ENCODE measurements around the gene SLC17A7. TPM values are rescaled to one million over a fixed set of nuclear protein-coding genes. Genes with fewer than 3 reads are reported as not detected.

SLC17A7 gene
- total RNA-seq, 1 experiment from 2014 or later: 1.6 TPM

GRCh38 chr19:49487277-49488045, 46.1 kb upstream of the SLC17A7 start, which contains the start of gene RPL13A (continued):
- TF ChIP-seq, protein P1, sequence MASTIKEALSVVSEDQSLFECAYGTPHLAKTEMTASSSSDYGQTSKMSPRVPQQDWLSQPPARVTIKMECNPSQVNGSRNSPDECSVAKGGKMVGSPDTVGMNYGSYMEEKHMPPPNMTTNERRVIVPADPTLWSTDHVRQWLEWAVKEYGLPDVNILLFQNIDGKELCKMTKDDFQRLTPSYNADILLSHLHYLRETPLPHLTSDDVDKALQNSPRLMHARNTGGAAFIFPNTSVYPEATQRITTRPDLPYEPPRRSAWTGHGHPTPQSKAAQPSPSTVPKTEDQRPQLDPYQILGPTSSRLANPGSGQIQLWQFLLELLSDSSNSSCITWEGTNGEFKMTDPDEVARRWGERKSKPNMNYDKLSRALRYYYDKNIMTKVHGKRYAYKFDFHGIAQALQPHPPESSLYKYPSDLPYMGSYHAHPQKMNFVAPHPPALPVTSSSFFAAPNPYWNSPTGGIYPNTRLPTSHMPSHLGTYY (CRISPR knock-in tag; IDR thresholded peaks at IDR 0.05): no peak
- TF ChIP-seq ZNF138 (CRISPR knock-in tag; conservative IDR thresholded peaks at IDR 0.05): no peak
- TF ChIP-seq, protein P2, sequence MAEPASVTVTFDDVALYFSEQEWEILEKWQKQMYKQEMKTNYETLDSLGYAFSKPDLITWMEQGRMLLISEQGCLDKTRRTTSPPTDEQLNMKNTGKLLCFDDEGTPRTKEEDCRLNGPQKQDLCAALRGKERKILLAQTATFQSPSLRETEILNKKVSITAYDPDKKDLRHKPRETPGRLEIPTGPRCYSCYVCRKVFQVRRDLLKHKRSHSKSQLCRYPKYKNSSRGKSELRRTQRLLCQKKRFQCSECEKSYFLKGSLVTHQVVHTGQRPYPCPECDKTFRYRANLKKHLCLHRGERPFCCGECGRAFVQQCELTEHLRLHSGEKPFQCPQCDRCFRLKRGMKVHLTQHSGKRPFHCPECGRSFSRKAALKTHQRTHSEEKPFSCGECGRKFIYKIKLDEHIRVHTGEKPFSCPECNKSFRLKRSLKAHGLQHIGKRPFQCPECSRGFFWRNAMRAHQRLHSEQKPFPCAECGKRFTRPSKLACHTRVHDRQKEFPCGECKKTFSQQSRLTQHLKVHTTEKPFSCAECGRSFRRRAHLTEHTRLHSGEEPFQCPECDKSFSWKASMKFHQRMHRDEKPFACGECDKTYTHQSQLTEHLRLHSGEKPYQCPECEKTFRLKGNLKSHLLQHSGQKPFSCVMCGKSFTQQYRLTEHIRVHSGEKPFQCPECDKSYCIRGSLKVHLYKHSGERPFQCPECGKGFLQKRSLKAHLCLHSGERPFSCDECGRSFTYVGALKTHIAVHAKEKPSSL (CRISPR knock-in tag; conservative IDR thresholded peaks at IDR 0.05): peak; percentile 66; the same call in 1 of the 2 replicates
- TF ChIP-seq ZNF671 (CRISPR knock-in tag; IDR thresholded peaks at IDR 0.05): peak; percentile 65; the same call in 1 of the 2 replicates
- peak; percentile 78 for TF ChIP-seq SMAD4 (CRISPR knock-in tag; IDR thresholded peaks at IDR 0.05)
- TF ChIP-seq FOXP1 (CRISPR knock-in tag; IDR thresholded peaks at IDR 0.05; ENCODE audit: borderline replicate concordance): peak; percentile 92
- TF ChIP-seq IRF1 (CRISPR knock-in tag; IDR thresholded peaks at IDR 0.05): 0 out of 2 replicates have a peak, but pooled peaks have one; percentile 18
- TF ChIP-seq NFATC4 (CRISPR knock-in tag; IDR thresholded peaks at IDR 0.05): peak; percentile 85; the same call in 1 of the 2 replicates

DNA sequence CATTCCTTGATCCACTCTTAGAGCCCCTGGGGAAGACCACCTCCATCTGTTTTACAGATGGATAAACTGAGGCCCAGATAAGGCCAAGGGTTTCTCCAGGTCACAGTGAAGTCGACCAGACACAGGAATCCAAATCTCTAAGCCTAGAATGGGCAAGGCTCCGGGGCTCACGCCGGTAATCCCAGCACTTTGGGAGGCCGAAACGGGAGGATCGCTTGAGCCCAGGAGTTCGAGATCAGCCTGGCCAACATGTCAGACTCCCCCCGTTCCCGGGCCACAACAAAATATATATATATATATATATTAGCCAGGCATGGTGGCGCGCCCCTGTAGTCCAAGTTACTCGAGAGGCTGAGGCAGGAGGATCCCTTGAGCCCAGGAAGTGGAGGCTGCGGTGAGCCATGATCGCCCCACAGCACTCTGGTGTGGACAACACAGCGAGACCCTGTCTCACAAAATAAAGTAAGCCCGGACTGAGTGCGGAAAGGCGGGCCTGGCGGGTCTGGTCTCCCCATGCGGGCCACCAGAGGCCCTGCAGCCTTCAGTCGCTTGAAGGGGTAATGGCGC, 45.5 kb upstream of the SLC17A7 start:
- Mint-ChIP-seq H3K27ac (no peak overlapping the region), H3K36me3 (peaks cover 43% of the 10 kb centered on the region), H3K9me3 (no peaks in the 10 kb centered on the region), H3K4me1 (peaks cover 20% of the 10 kb centered on the region), H3K27me3 (ENCODE audit: low read depth) (peaks cover 6% of the 10 kb centered on the region; the same call in 1 of the 2 replicates), H3K4me3 (peak overlapping the region; percentile 97)
- no peak for DNase-seq (ENCODE audit: low spot score)
- TF ChIP-seq GTF2I (CRISPR knock-in tag; conservative IDR thresholded peaks at IDR 0.05) (peak; percentile 95), CDX4 (CRISPR knock-in tag; IDR thresholded peaks at IDR 0.05; ENCODE audit: borderline replicate concordance) (no peak), ETV6 (CRISPR knock-in tag; IDR thresholded peaks at IDR 0.05) (no peak), ZNF121 (CRISPR knock-in tag; IDR thresholded peaks at IDR 0.05) (peak; percentile 82)
- ChIA-PET CTCF (no interaction called here), POLR2A (interaction anchor here (1.5 kb wide), 1 partner anchor 10 kb away, joined by 9 read pairs; the partner anchor contains the start of gene RPS11)
- no peak for ATAC-seq

DNA sequence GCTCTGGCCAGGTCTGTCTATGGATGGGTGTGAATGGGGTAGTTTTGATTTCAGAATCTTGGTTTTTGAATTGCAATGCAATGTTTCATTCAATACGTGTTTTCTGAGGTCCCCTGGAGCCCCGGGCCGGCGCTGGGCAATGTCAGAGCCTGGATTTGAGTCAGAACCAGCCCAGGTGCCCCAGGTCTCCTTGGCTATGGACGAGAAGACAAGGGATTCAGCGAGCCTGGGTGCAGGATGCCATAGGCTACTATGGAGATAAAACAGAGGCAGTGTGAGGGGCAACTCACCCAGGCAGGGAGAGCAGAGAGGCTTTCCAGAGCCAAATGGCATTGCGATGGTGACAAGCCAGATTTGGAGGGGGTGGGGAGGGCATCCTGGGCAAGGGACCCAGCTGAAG, 44.9 kb upstream of the SLC17A7 start:
- no peak for DNase-seq (ENCODE audit: low spot score)
- Mint-ChIP-seq H3K9me3 (no peaks in the 10 kb centered on the region), H3K27me3 (ENCODE audit: low read depth) (peaks cover 6% of the 10 kb centered on the region; the same call in 1 of the 2 replicates), H3K4me3 (peak overlapping the region; percentile 8), H3K4me1 (peaks cover 20% of the 10 kb centered on the region), H3K36me3 (peaks cover 38% of the 10 kb centered on the region), H3K27ac (0 out of 2 replicates have a peak overlapping the region, but pooled peaks have one; percentile 4)
- ChIA-PET CTCF (no interaction called here), POLR2A (no interaction called here)
- ATAC-seq: no peak
- no peak for TF ChIP-seq KAT7 (CRISPR knock-in tag; IDR thresholded peaks at IDR 0.05; ENCODE audit: borderline replicate concordance)
- TF ChIP-seq, protein P3, sequence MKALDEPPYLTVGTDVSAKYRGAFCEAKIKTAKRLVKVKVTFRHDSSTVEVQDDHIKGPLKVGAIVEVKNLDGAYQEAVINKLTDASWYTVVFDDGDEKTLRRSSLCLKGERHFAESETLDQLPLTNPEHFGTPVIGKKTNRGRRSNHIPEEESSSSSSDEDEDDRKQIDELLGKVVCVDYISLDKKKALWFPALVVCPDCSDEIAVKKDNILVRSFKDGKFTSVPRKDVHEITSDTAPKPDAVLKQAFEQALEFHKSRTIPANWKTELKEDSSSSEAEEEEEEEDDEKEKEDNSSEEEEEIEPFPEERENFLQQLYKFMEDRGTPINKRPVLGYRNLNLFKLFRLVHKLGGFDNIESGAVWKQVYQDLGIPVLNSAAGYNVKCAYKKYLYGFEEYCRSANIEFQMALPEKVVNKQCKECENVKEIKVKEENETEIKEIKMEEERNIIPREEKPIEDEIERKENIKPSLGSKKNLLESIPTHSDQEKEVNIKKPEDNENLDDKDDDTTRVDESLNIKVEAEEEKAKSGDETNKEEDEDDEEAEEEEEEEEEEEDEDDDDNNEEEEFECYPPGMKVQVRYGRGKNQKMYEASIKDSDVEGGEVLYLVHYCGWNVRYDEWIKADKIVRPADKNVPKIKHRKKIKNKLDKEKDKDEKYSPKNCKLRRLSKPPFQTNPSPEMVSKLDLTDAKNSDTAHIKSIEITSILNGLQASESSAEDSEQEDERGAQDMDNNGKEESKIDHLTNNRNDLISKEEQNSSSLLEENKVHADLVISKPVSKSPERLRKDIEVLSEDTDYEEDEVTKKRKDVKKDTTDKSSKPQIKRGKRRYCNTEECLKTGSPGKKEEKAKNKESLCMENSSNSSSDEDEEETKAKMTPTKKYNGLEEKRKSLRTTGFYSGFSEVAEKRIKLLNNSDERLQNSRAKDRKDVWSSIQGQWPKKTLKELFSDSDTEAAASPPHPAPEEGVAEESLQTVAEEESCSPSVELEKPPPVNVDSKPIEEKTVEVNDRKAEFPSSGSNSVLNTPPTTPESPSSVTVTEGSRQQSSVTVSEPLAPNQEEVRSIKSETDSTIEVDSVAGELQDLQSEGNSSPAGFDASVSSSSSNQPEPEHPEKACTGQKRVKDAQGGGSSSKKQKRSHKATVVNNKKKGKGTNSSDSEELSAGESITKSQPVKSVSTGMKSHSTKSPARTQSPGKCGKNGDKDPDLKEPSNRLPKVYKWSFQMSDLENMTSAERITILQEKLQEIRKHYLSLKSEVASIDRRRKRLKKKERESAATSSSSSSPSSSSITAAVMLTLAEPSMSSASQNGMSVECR (CRISPR knock-in tag; IDR thresholded peaks at IDR 0.05; ENCODE audit: borderline replicate concordance): no peak
- TF ChIP-seq AFF4 (CRISPR knock-in tag; IDR thresholded peaks at IDR 0.05; ENCODE audit: borderline replicate concordance): no peak
- no peak for TF ChIP-seq GTF2I (CRISPR knock-in tag; conservative IDR thresholded peaks at IDR 0.05)
- TF ChIP-seq SOX15 (CRISPR knock-in tag; IDR thresholded peaks at IDR 0.05): no peak
- TF ChIP-seq JAZF1 (CRISPR knock-in tag; IDR thresholded peaks at IDR 0.05): no peak
- TF ChIP-seq ZNF416 (CRISPR knock-in tag; IDR thresholded peaks at IDR 0.05): no peak
- TF ChIP-seq ZNF138 (CRISPR knock-in tag; conservative IDR thresholded peaks at IDR 0.05): no peak

Measured in WTC11 (cell line).